AG04450 (cell line): ENCODE results near the gene CACNA1F. TPM values are rescaled to one million over a fixed set of nuclear protein-coding genes. Genes with fewer than 3 reads are reported as not detected.

Experiments used
- CTCF ChIA-PET: fragments of 300-600, 350-600 bp; formaldehyde crosslinking; extraction: SDS; loops from one replicate; lab custom pipeline; 2022; ENCODE audit warnings: antibody characterized with exemption, inconsistent platforms; lab: Charles Lee
- POLR2A ChIA-PET: fragments of 350-600 bp; formaldehyde crosslinking; extraction: SDS; loops from one replicate; lab custom pipeline; 2021; ENCODE audit warnings: antibody characterized with exemption, inconsistent platforms; lab: Yijun Ruan, JAX
- DNase-seq: peaks from one replicate; pipeline ENCODE4 v3.0.0-alpha.2; 2011; ENCODE audit warnings: low read depth, low spot score
- H3K27ac ChIP-seq: one replicate; pipeline ENCODE4 v1.5.1; 2012; ENCODE audit warnings: low read depth, low read length, control low read depth
- H3K27me3 ChIP-seq: one replicate; pipeline ENCODE4 v1.6.0; 2012; ENCODE audit warnings: low read length; ENCODE audit not compliant: control insufficient read depth, insufficient read depth
- H3K4me3 ChIP-seq: 2 replicates; pipeline ENCODE4 v1.5.1; 2011; ENCODE audit warnings: mild to moderate bottlenecking, low read depth, low read length, control low read depth
- H3K9me3 ChIP-seq: 2 replicates; pipeline ENCODE4 v1.5.1; 2012; ENCODE audit warnings: low read length; ENCODE audit not compliant: control insufficient read depth, insufficient read depth
- polyA plus RNA-seq: library from polyadenylated mRNA; depleted of rRNA; stranded (reverse); fragments of >200 nt; gene quantifications from 2 replicates; pipeline ENCODE4 v1.2.3, GENCODE V29; 2011
- TF ChIP-seq, protein P1 (sequence below): IDR thresholded peaks from 2 replicates; pipeline ENCODE4 v1.5.1; 2011; ENCODE audit warnings: low read depth, low read length, control low read depth, inconsistent platforms

The CACNA1F gene
- polyA plus RNA-seq, 1 experiment = not detected

DNA sequence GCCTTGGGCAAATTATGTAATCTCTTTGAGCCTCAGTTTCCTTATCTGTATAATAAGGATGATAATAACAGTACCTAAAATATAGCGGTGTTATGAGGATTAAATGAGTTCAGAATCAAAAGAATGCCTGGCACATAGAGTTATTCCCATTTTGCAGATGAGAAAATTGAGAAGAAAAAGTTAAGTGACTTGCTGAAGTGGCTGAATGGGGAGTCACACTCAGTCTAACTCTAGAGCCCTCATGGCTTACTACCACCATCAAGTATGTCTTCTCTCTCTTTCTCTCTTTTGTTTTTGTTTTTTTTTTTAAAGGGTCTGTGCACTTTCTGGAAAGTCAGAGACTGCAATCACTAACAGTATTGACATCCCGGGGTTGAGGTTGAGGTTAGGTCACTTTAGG is 615 bp downstream of the CACNA1F start:
- Histone ChIP-seq H3K4me3 (no peak overlapping the region), H3K9me3 (no peaks in the 10 kb centered on the region), H3K27me3 (no peaks in the 10 kb centered on the region), H3K27ac (no peak overlapping the region)
- DNase-seq = no peak
- ChIA-PET CTCF (no interaction called here), POLR2A (no interaction called here)
- TF ChIP-seq, protein P1, sequence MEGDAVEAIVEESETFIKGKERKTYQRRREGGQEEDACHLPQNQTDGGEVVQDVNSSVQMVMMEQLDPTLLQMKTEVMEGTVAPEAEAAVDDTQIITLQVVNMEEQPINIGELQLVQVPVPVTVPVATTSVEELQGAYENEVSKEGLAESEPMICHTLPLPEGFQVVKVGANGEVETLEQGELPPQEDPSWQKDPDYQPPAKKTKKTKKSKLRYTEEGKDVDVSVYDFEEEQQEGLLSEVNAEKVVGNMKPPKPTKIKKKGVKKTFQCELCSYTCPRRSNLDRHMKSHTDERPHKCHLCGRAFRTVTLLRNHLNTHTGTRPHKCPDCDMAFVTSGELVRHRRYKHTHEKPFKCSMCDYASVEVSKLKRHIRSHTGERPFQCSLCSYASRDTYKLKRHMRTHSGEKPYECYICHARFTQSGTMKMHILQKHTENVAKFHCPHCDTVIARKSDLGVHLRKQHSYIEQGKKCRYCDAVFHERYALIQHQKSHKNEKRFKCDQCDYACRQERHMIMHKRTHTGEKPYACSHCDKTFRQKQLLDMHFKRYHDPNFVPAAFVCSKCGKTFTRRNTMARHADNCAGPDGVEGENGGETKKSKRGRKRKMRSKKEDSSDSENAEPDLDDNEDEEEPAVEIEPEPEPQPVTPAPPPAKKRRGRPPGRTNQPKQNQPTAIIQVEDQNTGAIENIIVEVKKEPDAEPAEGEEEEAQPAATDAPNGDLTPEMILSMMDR = no peak

DNA sequence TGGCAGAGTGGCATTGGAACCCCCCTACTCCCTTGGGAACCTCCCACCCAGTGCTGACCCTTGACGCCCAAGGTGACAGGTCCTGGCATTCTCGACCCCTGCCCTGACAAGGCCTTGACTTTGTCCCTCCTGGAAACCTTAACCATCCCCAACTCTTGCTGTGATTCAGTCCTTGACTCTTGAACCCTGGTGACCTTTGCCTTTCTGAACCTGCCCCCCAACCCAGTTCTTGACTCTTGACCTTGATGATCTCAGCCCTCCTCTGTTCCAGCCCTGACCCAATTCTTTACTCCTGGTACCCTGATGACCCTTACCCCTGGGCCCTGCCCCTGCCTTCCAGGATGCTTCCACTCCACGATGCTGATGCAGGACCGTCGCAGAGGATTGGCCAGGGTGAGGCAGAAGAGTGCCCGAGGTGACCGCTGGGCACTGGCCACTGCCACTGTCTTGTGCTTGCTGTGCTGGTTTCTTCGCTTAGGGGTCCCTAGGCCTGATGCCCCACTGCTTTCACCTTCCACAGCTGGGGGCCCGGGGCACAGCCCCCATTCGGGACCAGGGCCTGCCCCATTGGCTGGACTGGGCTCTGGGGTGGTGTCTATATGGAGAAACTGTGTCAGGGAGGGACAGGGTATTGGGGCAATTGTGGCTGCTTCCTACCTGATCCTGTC is 1.7 kb downstream of the CACNA1F start:
- CTCF ChIA-PET = no interaction called here
- no peak overlapping the region for H3K4me3 ChIP-seq
- no peaks in the 10 kb centered on the region for H3K9me3 ChIP-seq
- POLR2A ChIA-PET = no interaction called here
- H3K27ac ChIP-seq = no peak overlapping the region
- H3K27me3 ChIP-seq = no peaks in the 10 kb centered on the region
- no peak for DNase-seq
- TF ChIP-seq, protein P1 = no peak

DNA sequence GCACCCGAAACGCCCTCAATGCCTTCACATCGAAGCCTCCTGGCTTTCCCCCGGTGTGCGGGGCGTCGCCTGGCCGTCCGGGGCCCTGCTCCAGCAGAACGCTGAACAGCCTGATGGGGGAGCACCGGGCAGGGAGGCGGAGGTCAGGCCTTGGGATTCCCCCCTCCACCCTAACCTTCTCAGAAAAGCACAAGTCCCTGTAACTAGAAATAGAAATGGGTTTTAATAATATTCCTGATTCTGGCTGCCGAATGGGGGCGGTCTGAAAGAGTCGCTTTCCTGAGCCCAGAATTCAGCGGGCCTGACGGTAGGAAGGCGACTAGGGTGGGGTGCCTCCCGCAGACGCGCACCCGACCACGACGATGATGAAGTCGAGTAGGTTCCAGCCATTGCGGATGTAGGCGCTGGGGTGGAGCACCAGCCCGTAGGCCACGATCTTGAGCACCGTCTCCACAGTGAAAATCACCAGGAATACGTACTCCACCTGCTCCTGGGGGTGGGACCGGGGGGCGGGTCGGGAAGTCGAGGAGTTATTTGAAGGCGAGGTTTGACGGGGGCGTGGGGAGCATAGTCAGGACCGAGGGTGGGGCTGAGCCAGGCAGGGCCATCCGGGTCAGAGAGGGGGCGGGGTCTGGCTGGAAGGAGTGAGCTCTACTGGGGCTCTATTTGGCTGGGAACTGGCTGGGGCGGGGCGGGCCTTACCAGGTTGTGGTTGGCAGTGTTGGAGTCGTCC is 2.5 kb downstream of the CACNA1F start:
- POLR2A ChIA-PET = no interaction called here
- Histone ChIP-seq H3K9me3 (no peaks in the 10 kb centered on the region), H3K27ac (no peak overlapping the region), H3K4me3 (no peak overlapping the region), H3K27me3 (no peaks in the 10 kb centered on the region)
- TF ChIP-seq, protein P1 = no peak
- CTCF ChIA-PET = no interaction called here
- DNase-seq = no peak

DNA sequence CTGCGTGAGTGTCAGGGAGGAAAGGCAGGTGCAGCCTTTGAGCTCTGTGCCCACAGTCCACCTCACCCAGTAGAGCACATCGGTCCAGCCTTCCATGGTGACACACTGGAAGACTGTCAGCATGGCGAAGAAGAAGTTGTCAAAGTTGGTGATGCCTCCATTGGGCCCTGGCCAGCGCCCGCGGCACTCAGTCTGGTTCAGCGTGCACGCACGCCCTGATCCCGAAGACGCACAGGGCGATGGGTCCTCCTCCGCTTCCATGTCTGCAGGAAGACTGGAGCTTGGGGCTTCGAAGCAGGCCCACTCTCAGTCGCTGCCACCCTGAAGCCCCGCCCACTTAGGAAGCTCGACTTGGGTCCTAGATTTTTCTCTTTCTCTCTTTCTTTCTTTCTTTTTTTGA is 5.0 kb downstream of the CACNA1F start:
- CTCF ChIA-PET = no interaction called here

More for the DNA sequence above, 5.0 kb downstream of the CACNA1F start:
- no peak for DNase-seq
- Histone ChIP-seq H3K4me3 (no peak overlapping the region), H3K9me3 (no peaks in the 10 kb centered on the region), H3K27me3 (no peaks in the 10 kb centered on the region), H3K27ac (no peak overlapping the region)
- POLR2A ChIA-PET = interaction anchor here (0.6 kb wide), 1 partner anchor 429 kb away, joined by 5 read pairs; no protein-coding TSS in a partner anchor
- TF ChIP-seq, protein P1 = no peak
